ENCODE data around the gene CDK5RAP3.

The CDK5RAP3 gene

GRCh38 chr17:48025040-48025903 lies 54.4 kb downstream of the CDK5RAP3 start:
- DNase-seq, result peak; percentile 96

GRCh38 chr17:48025904-48026501 lies 55.1 kb downstream of the CDK5RAP3 start:
- no peak for DNase-seq

- DNase-seq, result peak; percentile 56
These were observed 55.8 kb downstream of the CDK5RAP3 start for GRCh38 chr17:48026502-48027321.

- DNase-seq, result no peak
These were observed 56.5 kb downstream of the CDK5RAP3 start for GRCh38 chr17:48027322-48027981.

GRCh38 chr17:48028736-48029135 lies 57.8 kb downstream of the CDK5RAP3 start:
- no peak for DNase-seq

GRCh38 chr17:48030531-48030930 lies 59.6 kb downstream of the CDK5RAP3 start:
- no peak for DNase-seq
